Mesenchymal stem cell (in vitro differentiated cells and primary cell): ENCODE measurements around the gene MMP24.

ENCODE experiments used
- DNase-seq: peaks from one replicate; pipeline ENCODE4 v3.0.0-alpha.2; 2013
- H2AFZ ChIP-seq: one replicate; pipeline ENCODE4 v1.6.1; 2013; ENCODE audit warnings: low read depth, mild to moderate bottlenecking, control low read depth, inconsistent platforms, low read length, moderate library complexity
- H2AK5ac ChIP-seq: 2 replicates; pipeline ENCODE4 v1.6.1; 2013; ENCODE audit warnings: low read length, moderate library complexity, mild to moderate bottlenecking, inconsistent platforms; ENCODE audit not compliant: severe bottlenecking
- H2BK120ac ChIP-seq: one replicate; pipeline ENCODE4 v1.6.1; 2013; ENCODE audit warnings: low read depth, mild to moderate bottlenecking, inconsistent platforms, low read length, moderate library complexity
- H2BK12ac ChIP-seq, 2 experiments: one replicate each; pipeline ENCODE4 v1.6.1; 2013; ENCODE audit warnings: inconsistent platforms in 2 of 2, low read length in 2 of 2, mild to moderate bottlenecking in 2 of 2, moderate library complexity in 2 of 2, control low read depth in 1 of 2
- H2BK15ac ChIP-seq: one replicate; pipeline ENCODE4 v1.6.1; 2013; ENCODE audit warnings: mild to moderate bottlenecking, low read depth, inconsistent platforms; ENCODE audit not compliant: poor library complexity, severe bottlenecking
- H2BK5ac ChIP-seq: 2 replicates; pipeline ENCODE4 v1.6.1; 2013; ENCODE audit warnings: low read depth, mild to moderate bottlenecking, low read length, control low read depth, inconsistent platforms; ENCODE audit not compliant: poor library complexity, severe bottlenecking
- H3K14ac ChIP-seq, 2 experiments: one replicate each; pipeline ENCODE4 v1.6.1; 2013; ENCODE audit warnings: inconsistent platforms in 2 of 2, low read length in 2 of 2, control low read depth in 1 of 2, mild to moderate bottlenecking in 1 of 2, moderate library complexity in 1 of 2
- H3K18ac ChIP-seq, 2 experiments: one replicate each; pipeline ENCODE4 v1.6.1; 2013; ENCODE audit warnings: inconsistent platforms in 2 of 2, low read length in 2 of 2, control low read depth in 1 of 2, low read depth in 1 of 2, mild to moderate bottlenecking in 1 of 2
- H3K23ac ChIP-seq, 2 experiments: one replicate each; pipeline ENCODE4 v1.6.1; 2013; ENCODE audit warnings: inconsistent platforms in 2 of 2, low read length in 2 of 2, mild to moderate bottlenecking in 2 of 2, moderate library complexity in 2 of 2, control low read depth in 1 of 2
- H3K27ac ChIP-seq: 2 replicates; pipeline ENCODE4 v1.5.1; 2013; ENCODE audit warnings: mild to moderate bottlenecking, moderate library complexity, low read length, control low read depth, inconsistent platforms; ENCODE audit not compliant: poor library complexity, severe bottlenecking
- H3K27me3 ChIP-seq, 2 experiments: 2 replicates each; pipeline versions ENCODE4 v1.6.1 to v1.7.0; 2013; ENCODE audit warnings: low read length in 2 of 2, mild to moderate bottlenecking in 2 of 2, moderate library complexity in 2 of 2, control low read depth in 1 of 2, inconsistent platforms in 1 of 2; ENCODE audit not compliant: control insufficient read depth in 1 of 2, insufficient read depth in 1 of 2
- H3K36me3 ChIP-seq, 2 experiments: 2 replicates each; pipeline versions ENCODE4 v1.6.1 to v1.7.0; 2013; ENCODE audit warnings: low read length in 2 of 2, control low read depth in 1 of 2, inconsistent platforms in 1 of 2, low read depth in 1 of 2, mild to moderate bottlenecking in 1 of 2; ENCODE audit not compliant: insufficient read depth in 2 of 2, control insufficient read depth in 1 of 2
- H3K4ac ChIP-seq, 2 experiments: one replicate each; pipeline ENCODE4 v1.6.1; 2013; ENCODE audit warnings: inconsistent platforms in 2 of 2, low read length in 2 of 2, mild to moderate bottlenecking in 2 of 2, moderate library complexity in 2 of 2, control low read depth in 1 of 2, low read depth in 1 of 2
- H3K4me1 ChIP-seq: 2 replicates; pipeline ENCODE4 v1.6.1; 2013; ENCODE audit warnings: low read depth, low read length, control low read depth; ENCODE audit not compliant: control insufficient read depth, insufficient read depth
- H3K4me2 ChIP-seq: 2 replicates; pipeline ENCODE4 v1.6.1; 2013; ENCODE audit warnings: low read length, mild to moderate bottlenecking, inconsistent platforms; ENCODE audit not compliant: poor library complexity, severe bottlenecking
- H3K4me3 ChIP-seq, 2 experiments: 2 replicates each; pipeline versions ENCODE4 v1.5.1 to v1.7.0; 2013; ENCODE audit warnings: low read length in 2 of 2, mild to moderate bottlenecking in 2 of 2, control low read depth in 1 of 2, low read depth in 1 of 2; ENCODE audit not compliant: insufficient read depth in 1 of 2
- H3K79me1 ChIP-seq: replicated peaks from 2 replicates; pipeline ENCODE4 v1.6.1; 2013; ENCODE audit warnings: mild to moderate bottlenecking, control low read depth, low read length, inconsistent platforms; ENCODE audit not compliant: poor library complexity, severe bottlenecking
- H3K9ac ChIP-seq: 2 replicates; pipeline ENCODE4 v1.7.0; 2013; ENCODE audit warnings: mild to moderate bottlenecking, low read length, moderate library complexity
- H3K9me3 ChIP-seq: 2 replicates; pipeline ENCODE4 v1.7.0; 2013; ENCODE audit warnings: mild to moderate bottlenecking, low read length; ENCODE audit not compliant: control insufficient read depth
- H4K8ac ChIP-seq: one replicate; pipeline ENCODE4 v1.6.1; 2013; ENCODE audit warnings: inconsistent platforms, mild to moderate bottlenecking, low read length, moderate library complexity
- H4K91ac ChIP-seq: one replicate; pipeline ENCODE4 v1.6.1; 2013; ENCODE audit warnings: mild to moderate bottlenecking, low read length, inconsistent platforms
- WGBS: methylation state at CpG from one replicate; pipeline ENCODE4 v1.1.7; 2013; ENCODE audit warnings: mixed read lengths; 5-methylcytosine and 5-hydroxymethylcytosine counted together

Gene MMP24

DNA sequence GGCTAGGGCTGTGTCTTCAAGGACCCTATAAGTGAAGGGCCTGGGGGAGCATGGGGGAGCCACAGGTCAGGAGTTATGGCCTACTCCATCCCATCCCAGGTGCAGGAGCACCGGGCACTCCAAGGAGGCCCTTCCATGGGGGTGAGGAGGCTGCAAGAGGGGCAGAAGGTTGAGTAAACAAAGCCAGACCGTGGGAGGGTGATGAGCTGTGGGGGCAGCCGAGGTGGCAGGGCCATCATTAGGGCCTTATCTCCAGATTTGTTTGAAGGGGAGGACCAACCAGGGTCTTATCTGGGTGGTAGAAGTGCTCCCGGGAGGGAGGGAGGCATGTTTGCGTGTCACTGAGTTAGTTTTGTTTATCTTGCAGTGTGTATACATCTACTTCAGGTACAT lies 67.8 kb downstream of the MMP24 start:
- Histone ChIP-seq H3K27ac (no peak overlapping the region), H3K9me3 (no peaks in the 10 kb centered on the region), H3K18ac (no peak overlapping the region), H3K27me3 (peaks cover 0 to 43% of the 10 kb centered on the region in 2 experiments), H2BK120ac (no peak overlapping the region), H3K14ac (no peak overlapping the region), H2BK15ac (no peak overlapping the region), H4K8ac (no peak overlapping the region), H4K91ac (no peak overlapping the region), H3K4me2 (no peak overlapping the region), H2BK5ac (no peak overlapping the region), H3K4me3 (no peak overlapping the region), H2AFZ (no peak overlapping the region), H3K9ac (no peak overlapping the region), H3K23ac (no peak overlapping the region), H2BK12ac (no peak overlapping the region), H3K79me1 (no peaks in the 10 kb centered on the region), H3K4ac (no peak overlapping the region), H3K4me1 (peaks cover 11% of the 10 kb centered on the region), H2AK5ac (peak overlapping the region; percentile 28), H3K36me3 (no peaks in the 10 kb centered on the region)
- DNase-seq: no peak
- 42% methylated on average over 5 of the region's 5 CpGs for WGBS

- Histone ChIP-seq H3K4me2 (no peak overlapping the region), H2BK15ac (no peak overlapping the region)
- 84% methylated on average over 8 of the region's 8 CpGs for WGBS
Measured at GRCh38 chr20:35295058-35295457, 68.6 kb downstream of the MMP24 start.

GRCh38 chr20:35295674-35296073 lies 69.2 kb downstream of the MMP24 start:
- H2AFZ ChIP-seq: no peak overlapping the region
- H3K79me1 ChIP-seq: no peaks in the 10 kb centered on the region
- H3K36me3 ChIP-seq: no peaks in the 10 kb centered on the region
- H2BK120ac ChIP-seq: no peak overlapping the region
- H3K4ac ChIP-seq: no peak overlapping the region
- H3K27ac ChIP-seq: no peak overlapping the region
- H4K8ac ChIP-seq: no peak overlapping the region
- no peak overlapping the region for H3K18ac ChIP-seq
- H3K4me2 ChIP-seq: no peak overlapping the region
- H2AK5ac ChIP-seq: no peak overlapping the region
- H3K14ac ChIP-seq: no peak overlapping the region
- DNase-seq: no peak
- no peak overlapping the region for H3K9ac ChIP-seq
- no peak overlapping the region for H3K4me3 ChIP-seq
- H3K23ac ChIP-seq: no peak overlapping the region
- peaks cover 11% of the 10 kb centered on the region for H3K4me1 ChIP-seq
- no peak overlapping the region for H2BK5ac ChIP-seq
- no peaks in the 10 kb centered on the region for H3K9me3 ChIP-seq
- H2BK15ac ChIP-seq: no peak overlapping the region
- no peak overlapping the region for H4K91ac ChIP-seq
- WGBS: 95% methylated on average over 7 of the region's 8 CpGs
- peak overlapping the region in 1 of 2 experiments; percentile 25 for H2BK12ac ChIP-seq
- peaks cover 0 to 37% of the 10 kb centered on the region in 2 experiments for H3K27me3 ChIP-seq

More at GRCh38 chr20:35295058-35295457, 68.6 kb downstream of the MMP24 start:
- H3K9ac ChIP-seq: no peak overlapping the region
- H3K18ac ChIP-seq: no peak overlapping the region
- no peaks in the 10 kb centered on the region for H3K36me3 ChIP-seq
- no peak overlapping the region for H3K4ac ChIP-seq
- H3K27me3 ChIP-seq: peaks cover 0 to 39% of the 10 kb centered on the region in 2 experiments
- no peak overlapping the region for H3K23ac ChIP-seq
- H3K27ac ChIP-seq: no peak overlapping the region
- H4K91ac ChIP-seq: no peak overlapping the region
- no peak overlapping the region for H2AFZ ChIP-seq
- no peak overlapping the region for H2BK120ac ChIP-seq
- no peak overlapping the region for H2BK5ac ChIP-seq
- peaks cover 11% of the 10 kb centered on the region for H3K4me1 ChIP-seq
- H3K4me3 ChIP-seq: no peak overlapping the region
- H2AK5ac ChIP-seq: no peak overlapping the region
- DNase-seq: no peak
- H3K14ac ChIP-seq: no peak overlapping the region
- no peaks in the 10 kb centered on the region for H3K9me3 ChIP-seq
- no peaks in the 10 kb centered on the region for H3K79me1 ChIP-seq
- H2BK12ac ChIP-seq: no peak overlapping the region
- no peak overlapping the region for H4K8ac ChIP-seq

GRCh38 chr20:35296101-35296554 lies 69.6 kb downstream of the MMP24 start:
- no peak overlapping the region for H3K14ac ChIP-seq
- WGBS: 82% methylated on average over 9 of the region's 9 CpGs

More at GRCh38 chr20:35296101-35296554, 69.6 kb downstream of the MMP24 start:
- peaks cover 0 to 33% of the 10 kb centered on the region in 2 experiments for H3K27me3 ChIP-seq
- no peaks in the 10 kb centered on the region for H3K9me3 ChIP-seq
- no peak overlapping the region for H3K4me3 ChIP-seq
- no peak overlapping the region for H3K4me2 ChIP-seq
- H3K18ac ChIP-seq: no peak overlapping the region
- H3K27ac ChIP-seq: no peak overlapping the region
- no peak overlapping the region for H4K8ac ChIP-seq
- no peaks in the 10 kb centered on the region for H3K79me1 ChIP-seq
- no peak overlapping the region for H3K9ac ChIP-seq
- peaks cover 11% of the 10 kb centered on the region for H3K4me1 ChIP-seq
- no peak overlapping the region for H3K23ac ChIP-seq
- H2BK12ac ChIP-seq: peak overlapping the region in 1 of 2 experiments; percentile 25
- H2AFZ ChIP-seq: no peak overlapping the region
- H3K36me3 ChIP-seq: no peaks in the 10 kb centered on the region
- no peak overlapping the region for H2BK120ac ChIP-seq
- no peak overlapping the region for H2BK5ac ChIP-seq
- no peak overlapping the region for H4K91ac ChIP-seq
- no peak overlapping the region for H2BK15ac ChIP-seq
- no peak overlapping the region for H2AK5ac ChIP-seq
- H3K4ac ChIP-seq: no peak overlapping the region
- no peak for DNase-seq
